OCI-M2 (cell line): ENCODE results near the gene PODXL2.
"Not testable (repeated sequence)": the region's sequence is repeated elsewhere in the genome, so short reads cannot be mapped to it uniquely, and the experiment has no call there.

Source experiments
- DNase-seq: peaks from one replicate; lab custom pipeline; 2025; ENCODE audit not compliant: unreplicated experiment; lab: John Stamatoyannopoulos, UW

The PODXL2 gene

GRCh38 chr3:127673191-127674100 is 44.5 kb downstream of the PODXL2 start:
- no peak for DNase-seq

GRCh38 chr3:127674101-127674721 is 45.2 kb downstream of the PODXL2 start:
- no peak for DNase-seq

GRCh38 chr3:127674790-127675189 is 45.8 kb downstream of the PODXL2 start:
- DNase-seq = no peak

GRCh38 chr3:127675651-127676391 is 46.8 kb downstream of the PODXL2 start:
- DNase-seq = no peak

GRCh38 chr3:127676456-127676855 is 47.5 kb downstream of the PODXL2 start:
- no peak for DNase-seq

- no peak for DNase-seq
Observed at GRCh38 chr3:127676921-127677351, 48.0 kb downstream of the PODXL2 start.

- no peak for DNase-seq
Observed at GRCh38 chr3:127677541-127678314, 48.7 kb downstream of the PODXL2 start.

GRCh38 chr3:127678315-127678599 is 49.3 kb downstream of the PODXL2 start:
- no peak for DNase-seq

GRCh38 chr3:127678611-127679533 is 49.9 kb downstream of the PODXL2 start:
- no peak for DNase-seq

GRCh38 chr3:127679534-127680145 is 50.7 kb downstream of the PODXL2 start:
- DNase-seq = no peak

- no peak for DNase-seq
Observed at GRCh38 chr3:127680146-127680661, 51.2 kb downstream of the PODXL2 start.

GRCh38 chr3:127680798-127681221 is 51.8 kb downstream of the PODXL2 start:
- no peak for DNase-seq

GRCh38 chr3:127682175-127682554 is 53.2 kb downstream of the PODXL2 start:
- DNase-seq = not testable (repeated sequence)

- DNase-seq = no peak
Observed at GRCh38 chr3:127682561-127682960, 53.6 kb downstream of the PODXL2 start.

- DNase-seq = no peak
Observed at GRCh38 chr3:127684871-127685707, 56.1 kb downstream of the PODXL2 start.

GRCh38 chr3:127685708-127686511 is 56.9 kb downstream of the PODXL2 start:
- DNase-seq = no peak

- no peak for DNase-seq
Observed at GRCh38 chr3:127686512-127686894, 57.5 kb downstream of the PODXL2 start.
